BLaER1 treated with 17β-estradiol and CSF1 and Interleukin-3, amounts not matched to agents 10 nM and 100 nM (cell line): ENCODE results near the gene GABRB1.

Experiments used
- H3K27ac ChIP-seq, 11 experiments: shearing (Covaris generic); formaldehyde crosslinking; 2 replicates each; pipeline ENCODE4 v1.8.1; 2022
- H3K27me3 ChIP-seq, 11 experiments: shearing (Covaris generic); formaldehyde crosslinking; 2 replicates each; pipeline ENCODE4 v1.8.1; 2022
- H3K36me3 ChIP-seq, 11 experiments: shearing (Covaris generic); formaldehyde crosslinking; 2 replicates each; pipeline ENCODE4 v1.8.1; 2022
- H3K4me1 ChIP-seq, 10 experiments: shearing (Covaris generic); formaldehyde crosslinking; 2 replicates each; pipeline ENCODE4 v1.8.1; 2022
- H3K4me2 ChIP-seq, 11 experiments: shearing (Covaris generic); formaldehyde crosslinking; 2 replicates each; pipeline ENCODE4 v1.8.1; 2022
- H3K4me3 ChIP-seq, 10 experiments: shearing (Covaris generic); formaldehyde crosslinking; 2 replicates each; pipeline ENCODE4 v1.8.1; 2022
- H3K9ac ChIP-seq, 11 experiments: shearing (Covaris generic); formaldehyde crosslinking; 2 replicates each; pipeline ENCODE4 v1.8.1; 2022
- H3K9me3 ChIP-seq, 11 experiments: shearing (Covaris generic); formaldehyde crosslinking; replicated peaks in 1 of 11; 2 replicates each; pipeline ENCODE4 v1.8.1; 2022
- H4K20me1 ChIP-seq, 11 experiments: shearing (Covaris generic); formaldehyde crosslinking; 2 replicates each; pipeline ENCODE4 v1.8.1; 2022
- Cebpa-rat ChIP-seq, 11 experiments: shearing (Covaris generic); IDR thresholded peaks; 2 replicates each; pipeline ENCODE4 v1.8.1; 2022

Gene GABRB1

DNA sequence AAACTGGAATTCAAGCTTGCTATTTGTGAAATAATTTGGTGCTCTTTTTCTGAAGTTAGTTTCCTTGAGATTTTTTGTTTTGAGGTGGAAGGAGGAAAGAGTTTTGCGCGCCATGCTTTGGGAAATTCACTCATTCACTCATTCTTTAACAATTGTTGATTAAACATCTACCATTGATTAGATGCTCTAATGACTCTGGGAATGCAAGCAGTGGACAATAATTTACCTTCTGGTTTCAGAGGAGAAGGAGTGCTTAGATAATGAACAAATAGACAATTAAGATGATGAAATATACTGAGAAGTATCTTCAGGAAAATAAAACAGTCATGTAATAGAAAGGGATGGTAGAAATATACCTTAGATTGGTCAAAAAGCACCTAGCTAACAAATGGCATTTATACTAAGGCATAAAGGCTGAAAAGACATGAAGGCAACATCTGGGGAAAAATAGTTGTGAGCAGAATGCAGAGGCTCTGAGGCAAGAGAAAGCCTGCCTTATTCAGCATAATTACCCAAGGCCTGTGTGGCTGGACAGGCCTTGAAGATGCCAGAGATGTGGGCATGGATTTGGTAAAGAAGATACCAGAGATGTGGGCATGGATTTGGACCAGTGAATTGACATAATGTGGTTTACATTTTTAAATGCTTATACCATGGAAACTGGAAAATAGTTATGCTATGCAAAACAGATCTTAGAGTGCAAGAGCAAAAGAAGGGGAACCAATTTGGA, 434.9 kb downstream of the GABRB1 start:
- Histone ChIP-seq H3K4me1 (peaks cover 18 to 34% (median 30%) of the 10 kb centered on the region in 10 experiments), H3K36me3 (no peaks in the 10 kb centered on the region), H3K4me2 (peak overlapping the region in 1 of 11 experiments; percentile 87; a peak in 1 of 22 replicates), H3K9me3 (no peaks in the 10 kb centered on the region), H4K20me1 (no peaks in the 10 kb centered on the region), H3K9ac (no peak overlapping the region), H3K27ac (no peak overlapping the region), H3K4me3 (no peak overlapping the region), H3K27me3 (no peaks in the 10 kb centered on the region)
- no peak for TF ChIP-seq Cebpa-rat (IDR thresholded peaks at IDR 0.05)

DNA sequence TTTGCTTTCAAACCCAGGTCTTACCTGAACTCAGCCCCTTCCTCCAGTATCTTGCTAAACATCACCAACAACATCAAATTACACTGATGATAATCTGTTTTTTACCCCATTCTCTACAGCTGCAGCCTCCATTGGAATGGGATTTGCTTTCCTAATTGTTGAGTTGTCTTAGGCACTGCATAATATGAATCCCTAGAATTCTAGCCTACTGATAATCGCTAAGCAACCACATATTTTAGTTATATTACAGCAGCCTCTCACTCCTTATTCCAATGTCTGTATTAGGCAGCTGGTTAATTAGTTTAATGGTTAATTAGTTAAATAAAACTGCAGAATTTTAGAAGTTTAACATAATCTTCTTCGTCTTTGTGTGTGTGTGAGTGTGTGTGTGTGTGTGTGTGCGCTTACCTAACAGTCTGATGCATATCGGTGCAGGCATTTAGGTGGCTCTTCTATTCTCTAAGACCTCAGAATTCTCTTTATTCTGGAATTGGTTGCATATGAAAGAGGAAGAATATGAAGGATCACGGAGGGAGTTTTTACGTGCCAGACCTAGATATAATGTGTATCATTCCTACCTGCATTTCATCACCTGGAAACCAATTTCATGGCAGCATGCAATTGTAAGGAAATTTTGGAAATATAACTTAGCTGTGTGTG, 437.5 kb downstream of the GABRB1 start:
- no peaks in the 10 kb centered on the region for H3K36me3 ChIP-seq
- no peak overlapping the region for H3K4me3 ChIP-seq
- no peaks in the 10 kb centered on the region for H4K20me1 ChIP-seq
- H3K27me3 ChIP-seq: no peaks in the 10 kb centered on the region
- no peak overlapping the region for H3K4me2 ChIP-seq
- peaks cover 0 to 17% (median 15%) of the 10 kb centered on the region in 10 experiments; a peak in 17 of 20 replicates for H3K4me1 ChIP-seq
- no peak for TF ChIP-seq Cebpa-rat (IDR thresholded peaks at IDR 0.05)
- H3K27ac ChIP-seq: no peak overlapping the region
- no peaks in the 10 kb centered on the region for H3K9me3 ChIP-seq
- H3K9ac ChIP-seq: no peak overlapping the region

- no peak overlapping the region for H3K27ac ChIP-seq
- no peaks in the 10 kb centered on the region for H3K27me3 ChIP-seq
- no peaks in the 10 kb centered on the region for H3K9me3 ChIP-seq
- H4K20me1 ChIP-seq: no peaks in the 10 kb centered on the region
- no peak overlapping the region for H3K4me2 ChIP-seq
- no peak overlapping the region for H3K9ac ChIP-seq
- H3K36me3 ChIP-seq: no peaks in the 10 kb centered on the region
- no peak overlapping the region for H3K4me3 ChIP-seq
- no peak for TF ChIP-seq Cebpa-rat (IDR thresholded peaks at IDR 0.05)
- H3K4me1 ChIP-seq: peaks cover 0 to 6% (median 4%) of the 10 kb centered on the region in 10 experiments; a peak in 11 of 20 replicates
Observed at GRCh38 chr4:47469951-47470350, 438.6 kb downstream of the GABRB1 start.

GRCh38 chr4:47471064-47471463, 439.7 kb downstream of the GABRB1 start:
- Histone ChIP-seq H3K9ac (no peak overlapping the region), H4K20me1 (no peaks in the 10 kb centered on the region), H3K36me3 (no peaks in the 10 kb centered on the region), H3K4me2 (no peak overlapping the region), H3K27me3 (no peaks in the 10 kb centered on the region), H3K4me1 (no peaks in the 10 kb centered on the region), H3K9me3 (no peaks in the 10 kb centered on the region), H3K27ac (no peak overlapping the region), H3K4me3 (no peak overlapping the region)
- no peak for TF ChIP-seq Cebpa-rat (IDR thresholded peaks at IDR 0.05)

GRCh38 chr4:47471591-47471990, 440.2 kb downstream of the GABRB1 start:
- Histone ChIP-seq H3K27me3 (no peaks in the 10 kb centered on the region), H3K36me3 (no peaks in the 10 kb centered on the region), H3K4me3 (no peak overlapping the region), H3K27ac (no peak overlapping the region), H3K4me2 (no peak overlapping the region), H3K4me1 (no peaks in the 10 kb centered on the region), H3K9me3 (no peaks in the 10 kb centered on the region), H4K20me1 (no peaks in the 10 kb centered on the region), H3K9ac (no peak overlapping the region)
- no peak for TF ChIP-seq Cebpa-rat (IDR thresholded peaks at IDR 0.05)

DNA sequence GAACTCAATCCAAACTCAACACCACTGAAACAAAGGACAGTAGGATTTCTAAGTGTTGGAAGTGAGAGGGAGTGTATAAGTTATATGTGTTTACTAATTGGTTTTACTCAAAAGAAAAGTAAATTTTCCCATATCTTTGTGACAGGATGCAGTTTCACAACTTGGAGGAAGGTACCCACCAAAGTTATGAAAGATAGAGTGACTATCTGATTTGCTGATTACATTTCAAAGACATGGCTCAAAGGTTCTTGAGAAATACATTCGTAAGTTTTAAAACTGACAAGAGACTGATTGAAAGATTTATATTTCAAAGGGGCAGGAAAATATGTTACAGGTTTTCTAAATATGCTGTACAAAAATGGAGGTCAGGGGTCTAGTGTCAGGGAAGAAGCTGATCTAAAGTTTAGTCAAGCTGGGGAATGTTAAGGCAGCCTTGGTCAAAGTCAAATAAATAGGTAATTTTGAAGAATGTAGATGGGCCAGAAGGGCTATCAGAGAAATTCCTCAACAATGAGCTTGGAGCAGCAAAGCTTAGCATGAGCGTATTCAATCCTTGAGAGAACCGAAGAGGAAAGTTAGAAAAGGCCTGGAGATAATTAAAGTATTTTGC, 441.9 kb downstream of the GABRB1 start:
- Histone ChIP-seq H3K27me3 (no peaks in the 10 kb centered on the region), H3K4me2 (no peak overlapping the region), H3K27ac (no peak overlapping the region), H4K20me1 (no peaks in the 10 kb centered on the region), H3K36me3 (no peaks in the 10 kb centered on the region), H3K9ac (no peak overlapping the region), H3K4me3 (no peak overlapping the region), H3K4me1 (no peaks in the 10 kb centered on the region), H3K9me3 (no peaks in the 10 kb centered on the region)
- TF ChIP-seq Cebpa-rat (IDR thresholded peaks at IDR 0.05): no peak

GRCh38 chr4:47474799-47475198, 443.4 kb downstream of the GABRB1 start:
- H3K27me3 ChIP-seq: no peaks in the 10 kb centered on the region
- no peak overlapping the region for H3K4me2 ChIP-seq
- no peaks in the 10 kb centered on the region for H4K20me1 ChIP-seq
- no peaks in the 10 kb centered on the region for H3K9me3 ChIP-seq
- no peak overlapping the region for H3K9ac ChIP-seq
- TF ChIP-seq Cebpa-rat (IDR thresholded peaks at IDR 0.05): no peak
- no peaks in the 10 kb centered on the region for H3K4me1 ChIP-seq
- no peaks in the 10 kb centered on the region for H3K36me3 ChIP-seq
- no peak overlapping the region for H3K27ac ChIP-seq
- H3K4me3 ChIP-seq: no peak overlapping the region

DNA sequence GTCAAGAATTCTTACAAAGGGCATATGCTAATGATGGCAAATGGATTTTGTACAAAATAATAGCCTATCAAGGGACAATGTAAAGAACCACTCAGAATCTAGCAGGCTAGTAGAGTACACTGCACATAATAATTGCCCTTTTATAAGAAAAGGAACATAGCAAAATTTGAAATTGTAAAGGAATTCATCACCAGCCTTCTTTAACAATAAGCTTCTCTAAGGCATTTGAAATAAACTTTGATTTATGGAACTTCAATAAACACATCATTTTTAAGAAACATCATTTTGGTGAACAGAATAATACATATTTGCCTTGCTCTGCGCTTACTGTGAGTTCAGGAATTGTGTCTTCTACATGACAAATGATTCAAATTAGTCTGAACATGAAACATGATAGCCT, 444.0 kb downstream of the GABRB1 start:
- Histone ChIP-seq H3K9me3 (no peaks in the 10 kb centered on the region), H3K4me1 (no peaks in the 10 kb centered on the region), H4K20me1 (no peaks in the 10 kb centered on the region), H3K27me3 (no peaks in the 10 kb centered on the region), H3K27ac (no peak overlapping the region), H3K9ac (no peak overlapping the region), H3K4me3 (no peak overlapping the region), H3K36me3 (no peaks in the 10 kb centered on the region), H3K4me2 (no peak overlapping the region)
- no peak for TF ChIP-seq Cebpa-rat (IDR thresholded peaks at IDR 0.05)
